SK-N-SH treated with all-trans-retinoic acid at 6 μM for 48 hours (cell line): ENCODE data around the gene SORCS3.

Experiments used
- ARNTL ChIP-seq: fragments of 450-650 bp; formaldehyde crosslinking; IDR thresholded peaks from 2 replicates; pipeline ENCODE4 v1.5.0; 2020; ENCODE audit warnings: low read depth, mild to moderate bottlenecking, moderate library complexity, borderline replicate concordance
- BACH2 ChIP-seq: fragments of 250-450 bp; sonication (Bioruptor Pico); IDR thresholded peaks from 2 replicates; pipeline ENCODE4 v1.9.0; 2021; ENCODE audit warnings: mild to moderate bottlenecking, borderline replicate concordance
- CSDC2 ChIP-seq: fragments of 250-450 bp; sonication (Bioruptor Pico); IDR thresholded peaks from 2 replicates; pipeline ENCODE4 v1.5.0; 2020; ENCODE audit warnings: mild to moderate bottlenecking, moderate library complexity
- PPARA ChIP-seq: fragments of 250-450 bp; sonication (Bioruptor Pico); IDR thresholded peaks from 2 replicates; pipeline ENCODE4 v1.5.0; 2020; ENCODE audit warnings: mild to moderate bottlenecking, borderline replicate concordance
- ZNF8 ChIP-seq: fragments of 450-650 bp; formaldehyde crosslinking; IDR thresholded peaks from 2 replicates; pipeline ENCODE4 v1.5.0; 2020; ENCODE audit warnings: mild to moderate bottlenecking, moderate library complexity

- TF ChIP-seq PPARA (CRISPR knock-in tag) (no peak), ARNTL (CRISPR knock-in tag) (no peak), BACH2 (CRISPR knock-in tag) (no peak), CSDC2 (CRISPR knock-in tag) (no peak), ZNF8 (no peak)
Measured at GRCh38 chr10:105001269-105001668, 360.2 kb downstream of the SORCS3 start.
